Right ventricle myocardium inferior (tissue), 1 donor: ENCODE data around the gene CSNK2B. TPM values are rescaled to one million over a fixed set of nuclear protein-coding genes. Genes with fewer than 3 reads are reported as not detected.

Experiments
- ATAC-seq: fragments of 200-7000 bp; cut with Tn5 transposase; one replicate; pipeline ENCODE4 v1.9.1; 2020; ENCODE audit warnings: mild to moderate bottlenecking, moderate library complexity
- DNase-seq: peaks from one replicate; pipeline ENCODE4 v3.0.0; 2021; ENCODE audit errors: missing footprints
- intact Hi-C: fragments of 100-400 bp; cut with DNase I; formaldehyde crosslinking; loops from one replicate; pipeline ENCODE4 v1.11.0; 2022
- total RNA-seq: library from RNA; stranded (reverse); fragmentation: NEBNext Ultra II Directional; extraction: Animal tissue kit (Norgen Biotek cat#: 25700); gene quantifications from one replicate; pipeline ENCODE4 v1.2.1, GENCODE V29; 2021
- donor health status: DM: no; HTN: yes; CAD: no; lungs with severe emphysema.

The CSNK2B gene
- total RNA-seq, 1 donor from 2014 or later, result 97.3 TPM

DNA sequence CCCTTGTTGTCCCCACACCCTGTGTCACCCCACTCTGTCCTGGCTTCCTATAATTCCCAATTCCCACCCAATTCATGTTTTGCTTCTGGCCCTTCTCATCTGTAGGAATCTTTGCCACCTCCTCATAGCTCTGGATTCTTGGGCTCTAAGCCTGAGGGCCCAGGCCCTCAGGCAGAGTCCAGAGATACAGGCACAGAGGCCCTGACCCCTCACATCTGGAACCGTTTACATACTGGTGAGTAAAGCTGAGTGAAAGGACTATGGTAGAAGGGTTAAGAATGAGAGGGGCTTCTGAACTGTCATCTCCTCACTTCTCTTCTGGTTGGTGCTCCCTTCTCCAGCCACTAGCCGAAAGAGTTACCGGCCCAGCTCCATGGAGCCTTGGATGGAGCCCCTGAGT, 31.7 kb upstream of the CSNK2B start:
- DNase-seq, result no peak
- intact Hi-C loops, result no loop called here
- ATAC-seq, result no peak

DNA sequence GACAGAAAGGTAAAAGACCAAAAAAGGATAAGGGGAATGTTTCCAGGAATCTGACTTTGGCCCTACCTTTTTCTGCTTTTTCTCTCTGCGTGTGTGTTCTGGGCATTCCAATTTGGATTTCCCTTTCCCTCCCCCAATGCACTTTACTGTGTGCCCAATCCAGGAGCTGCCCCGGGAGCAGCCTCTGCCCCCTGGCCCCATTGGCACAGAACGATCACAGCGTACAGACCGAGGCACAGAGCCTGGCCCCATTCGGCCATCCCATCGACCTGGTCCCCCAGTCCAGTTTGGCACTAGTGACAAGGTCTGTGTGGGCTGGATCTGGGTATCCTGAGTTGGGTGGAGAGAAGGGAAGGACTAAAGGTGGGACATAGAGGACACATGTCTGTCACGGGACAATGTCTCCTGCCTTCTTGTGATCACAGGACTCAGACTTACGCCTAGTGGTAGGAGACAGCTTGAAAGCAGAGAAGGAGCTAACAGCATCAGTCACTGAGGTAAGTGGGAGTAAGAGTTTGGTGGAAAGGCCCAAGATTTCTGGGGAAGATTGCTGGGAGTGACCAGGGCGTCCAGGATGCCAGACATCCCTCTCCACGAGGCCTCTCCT, 30.8 kb upstream of the CSNK2B start:
- no peak for ATAC-seq
- intact Hi-C loops, result no loop called here
- DNase-seq, result no peak

DNA sequence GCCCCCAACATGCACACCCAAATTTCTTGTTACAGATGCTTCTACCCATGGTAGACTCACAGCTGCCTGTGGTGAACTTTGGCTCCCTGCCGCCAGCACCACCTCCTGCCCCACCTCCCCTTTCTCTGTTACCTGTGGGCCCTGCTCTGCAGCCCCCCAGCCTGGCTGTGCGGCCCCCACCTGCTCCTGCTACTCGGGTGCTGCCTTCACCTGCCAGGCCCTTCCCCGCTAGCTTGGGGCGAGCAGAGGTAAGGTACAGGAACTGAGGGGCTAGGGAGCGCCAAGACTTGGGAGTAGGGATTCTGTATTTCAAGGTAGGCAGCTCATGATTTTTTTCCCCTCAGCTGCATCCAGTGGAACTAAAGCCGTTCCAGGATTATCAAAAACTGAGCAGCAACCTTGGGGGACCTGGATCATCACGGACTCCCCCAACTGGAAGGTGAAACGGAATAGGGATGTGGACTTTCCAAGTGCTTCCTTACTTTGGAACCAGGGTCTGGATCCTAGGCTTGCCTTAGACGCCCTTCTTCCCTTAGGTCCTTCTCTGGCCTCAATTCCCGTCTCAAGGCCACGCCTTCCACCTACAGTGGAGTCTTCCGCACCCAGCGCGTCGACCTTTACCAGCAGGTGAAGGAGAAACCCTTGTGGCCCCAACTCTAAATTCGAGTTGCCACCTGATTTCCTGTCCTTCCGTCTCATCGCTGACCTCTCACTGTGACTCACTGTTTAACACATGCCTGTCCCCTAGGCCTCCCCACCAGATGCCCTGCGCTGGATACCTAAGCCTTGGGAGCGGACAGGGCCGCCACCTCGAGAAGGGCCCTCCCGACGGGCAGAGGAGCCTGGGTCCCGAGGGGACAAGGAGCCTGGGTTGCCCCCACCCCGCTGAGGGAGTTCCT, 28.9 kb upstream of the CSNK2B start:
- intact Hi-C loops, result no loop called here
- ATAC-seq (no peak), DNase-seq (no peak)

DNA sequence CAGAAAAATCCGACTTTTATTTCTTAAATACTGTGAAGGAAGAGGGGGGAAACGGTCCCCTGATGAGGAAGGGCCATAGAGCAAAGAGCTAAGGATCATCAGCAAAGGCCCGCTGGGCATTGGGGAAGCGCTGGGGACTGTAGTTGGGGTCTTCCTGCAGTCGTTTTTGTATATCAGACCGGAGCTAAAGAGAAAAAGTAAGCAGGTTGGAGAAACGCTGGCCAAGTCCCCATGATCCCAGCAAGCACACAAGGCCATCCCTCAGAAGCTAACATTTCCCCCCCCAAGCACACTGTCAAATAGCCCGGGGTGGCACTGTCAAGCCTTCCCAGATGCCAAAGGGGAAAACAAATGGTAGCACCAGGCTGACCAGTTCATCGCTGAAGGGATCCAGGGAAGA, 26.8 kb upstream of the CSNK2B start:
- DNase-seq (no peak), ATAC-seq (no peak)
- intact Hi-C loops, result no loop called here

DNA sequence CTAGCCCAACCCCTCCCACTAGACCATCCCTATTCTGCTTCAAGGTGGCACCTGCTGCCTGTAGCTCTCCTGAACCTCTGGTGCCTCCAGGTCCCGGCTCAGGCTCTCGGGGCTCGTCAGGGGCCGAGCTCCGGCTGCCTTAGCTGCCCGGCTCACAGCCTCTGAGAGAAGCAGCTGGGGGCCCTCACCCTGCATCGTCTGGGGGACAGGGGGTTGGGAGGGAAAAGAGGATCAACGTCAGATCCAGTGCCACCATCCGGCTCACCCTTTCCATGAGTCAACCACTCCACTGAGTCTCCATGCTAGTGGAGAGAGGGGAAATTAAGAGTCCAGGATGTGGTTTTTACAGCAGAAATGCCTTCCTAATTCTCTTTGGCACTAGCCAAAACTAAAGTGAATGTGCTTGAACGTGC, 26.4 kb upstream of the CSNK2B start:
- DNase-seq (no peak), ATAC-seq (no peak)
- intact Hi-C loops, result no loop called here

DNA sequence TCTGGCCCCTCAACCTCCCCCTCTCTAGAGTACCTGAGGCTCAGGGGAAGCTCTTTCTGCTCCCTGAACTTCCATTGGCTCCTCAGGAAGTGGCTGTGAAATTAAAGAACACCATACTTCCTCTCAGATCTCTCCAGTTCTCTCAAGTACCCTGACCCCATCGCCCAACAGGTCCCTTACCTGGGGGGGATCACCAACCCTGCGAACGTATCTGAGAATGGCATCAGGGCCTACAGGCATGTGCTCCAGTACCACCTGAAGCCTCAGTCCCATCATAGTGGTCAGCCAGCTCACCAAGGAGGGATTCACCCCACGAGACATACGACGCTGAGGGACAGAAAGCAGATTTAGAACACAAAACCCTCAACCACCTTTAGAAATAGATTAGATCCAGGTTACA, 25.3 kb upstream of the CSNK2B start:
- intact Hi-C loops, result no loop called here
- ATAC-seq, result no peak
- no peak for DNase-seq

DNA sequence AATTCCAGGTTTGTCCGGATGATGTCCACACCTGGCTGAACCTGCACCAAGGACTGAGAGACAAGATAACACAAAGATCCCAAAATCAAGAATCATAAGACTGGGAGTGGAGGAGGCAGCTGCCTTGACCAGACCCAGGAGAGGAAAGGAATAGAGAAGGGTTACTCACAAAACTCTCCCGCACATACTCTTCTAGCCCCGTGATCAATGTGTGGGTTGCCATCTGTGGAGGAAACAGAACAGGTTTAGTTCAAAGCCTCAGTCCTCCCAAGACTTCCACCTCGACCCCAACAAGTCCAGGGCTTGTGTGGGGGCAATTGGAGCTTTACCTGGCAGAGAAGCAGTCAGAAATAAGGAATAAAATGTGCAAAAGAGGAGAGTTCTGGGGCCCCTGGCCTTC, 24.5 kb upstream of the CSNK2B start:
- ATAC-seq, result no peak
- intact Hi-C loops, result no loop called here
- no peak for DNase-seq

DNA sequence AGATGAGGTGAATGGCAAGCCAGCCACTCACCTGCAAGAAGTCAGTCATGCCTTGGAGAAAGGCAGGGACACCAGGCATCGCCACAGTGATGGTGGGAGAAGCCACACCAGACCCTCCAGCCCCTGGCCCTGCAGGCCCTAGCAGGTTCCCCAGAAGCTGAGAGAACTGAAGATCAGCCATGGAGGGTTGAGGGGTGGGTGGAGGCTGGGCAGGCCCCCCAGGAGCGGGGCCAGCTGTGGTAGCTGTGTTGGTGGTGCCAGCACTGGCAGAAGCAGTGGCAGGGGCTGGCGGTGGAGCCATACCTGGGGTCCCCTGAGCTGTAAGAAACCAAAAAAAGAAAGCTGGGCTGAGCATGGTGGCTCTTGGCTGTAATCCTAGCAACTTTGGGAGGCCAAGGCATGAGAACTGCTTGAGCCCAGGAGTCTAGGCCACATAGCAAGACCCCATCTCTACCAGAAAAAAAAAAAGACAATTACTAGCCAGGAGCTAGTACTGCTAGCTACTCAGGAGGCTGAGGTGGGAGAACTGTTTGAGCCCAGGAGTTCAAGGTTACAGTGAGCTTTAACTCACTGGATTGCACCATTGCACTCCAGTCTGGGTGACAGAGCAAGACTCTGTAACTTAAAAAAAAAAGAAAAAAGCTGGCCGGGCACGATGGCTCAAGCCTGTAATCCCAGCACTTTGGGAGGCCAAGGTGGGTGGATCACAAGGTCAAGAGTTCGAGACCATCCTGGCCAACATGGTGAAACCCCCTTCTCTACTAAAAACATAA, 22.9 kb upstream of the CSNK2B start:
- DNase-seq (no peak), ATAC-seq (no peak)

DNA sequence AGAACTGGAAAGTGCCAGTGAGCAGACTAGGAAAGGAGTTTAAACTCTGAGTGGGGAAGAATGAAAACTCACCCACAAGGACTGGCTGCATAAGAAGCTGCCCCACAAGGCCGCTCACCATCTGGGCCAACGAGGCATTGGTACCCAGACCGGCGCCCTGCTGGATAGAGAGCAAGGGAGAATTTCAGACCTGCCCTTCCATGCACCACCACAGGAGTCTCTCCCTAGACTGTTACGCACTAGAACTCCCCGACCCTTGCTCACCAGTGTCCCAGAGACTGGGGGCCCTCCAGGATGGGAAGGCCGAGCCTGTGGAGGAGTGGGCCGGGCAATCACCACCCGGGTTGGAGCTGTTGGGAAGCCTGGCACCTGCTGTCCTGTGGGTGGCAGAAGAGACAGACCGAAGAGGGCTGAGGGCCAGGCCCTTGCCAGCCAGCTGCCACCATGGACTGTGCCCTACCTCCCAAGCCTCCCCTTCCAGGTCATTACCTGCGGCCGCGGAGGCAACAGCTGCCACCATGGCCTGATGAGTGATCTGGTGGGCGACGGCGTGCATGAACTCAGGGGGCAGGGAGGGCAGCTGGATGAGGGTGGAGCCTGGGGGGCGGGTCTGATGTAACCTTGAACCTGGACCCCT, 21.9 kb upstream of the CSNK2B start:
- DNase-seq, result no peak
- intact Hi-C loops, result no loop called here
- peak; percentile 9 for ATAC-seq

More for the DNA sequence above, 22.9 kb upstream of the CSNK2B start:
- intact Hi-C loops, result no loop called here

DNA sequence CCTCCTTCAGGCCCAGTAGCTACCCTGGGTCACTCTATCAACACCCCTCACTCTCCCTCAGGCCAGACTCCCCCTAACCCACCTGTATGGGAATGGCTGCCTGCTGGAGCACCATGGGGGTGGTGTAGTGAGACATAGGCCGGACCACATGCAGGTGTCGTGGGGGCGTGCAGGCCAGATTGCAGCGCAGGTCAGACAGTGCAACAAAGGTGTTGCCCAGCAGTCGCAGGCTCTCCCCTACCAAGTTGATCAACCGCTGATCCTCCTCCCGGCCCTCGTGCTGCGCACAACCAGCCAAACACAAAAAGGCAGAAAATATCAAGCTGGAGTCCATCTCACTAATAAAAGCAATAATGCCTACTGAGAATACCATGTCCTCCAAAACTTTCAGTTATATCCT, 20.6 kb upstream of the CSNK2B start:
- intact Hi-C loops, result no loop called here
- ATAC-seq, result no peak
- DNase-seq, result no peak

DNA sequence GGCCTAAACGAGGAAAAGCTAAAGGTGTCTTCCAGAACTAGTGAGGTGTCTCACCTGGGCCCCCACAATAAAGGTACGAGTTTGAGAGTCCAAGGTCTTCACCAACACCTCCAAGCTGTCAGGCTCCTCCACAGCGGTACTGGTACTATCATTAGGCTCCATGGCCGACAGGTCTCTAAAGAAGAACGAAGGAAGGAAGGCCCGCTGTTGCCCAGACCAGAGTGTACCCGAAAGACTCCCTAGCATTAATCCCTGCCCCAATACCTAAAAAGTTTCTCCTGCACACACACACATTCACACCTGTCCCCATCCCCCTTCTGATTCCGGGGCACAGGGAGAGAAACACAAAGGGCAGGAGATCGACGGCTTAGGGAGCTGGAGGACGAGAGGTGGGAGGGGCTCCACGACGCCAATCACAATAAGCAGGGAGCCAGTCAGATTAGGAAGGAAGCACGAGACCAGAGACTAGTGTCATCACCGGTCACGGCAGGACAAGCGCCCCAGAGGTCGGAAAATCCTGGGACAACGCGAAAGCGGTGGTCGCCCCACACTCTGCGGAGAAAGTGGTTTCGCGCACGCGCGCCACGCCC, 14.2 kb upstream of the CSNK2B start:
- intact Hi-C loops, result loop anchor here (1.0 kb wide), 2 partner anchors 14 to 31 kb away; partner anchors contain the start of gene PRRC2A
- peak; percentile 67 for ATAC-seq
- no peak for DNase-seq

DNA sequence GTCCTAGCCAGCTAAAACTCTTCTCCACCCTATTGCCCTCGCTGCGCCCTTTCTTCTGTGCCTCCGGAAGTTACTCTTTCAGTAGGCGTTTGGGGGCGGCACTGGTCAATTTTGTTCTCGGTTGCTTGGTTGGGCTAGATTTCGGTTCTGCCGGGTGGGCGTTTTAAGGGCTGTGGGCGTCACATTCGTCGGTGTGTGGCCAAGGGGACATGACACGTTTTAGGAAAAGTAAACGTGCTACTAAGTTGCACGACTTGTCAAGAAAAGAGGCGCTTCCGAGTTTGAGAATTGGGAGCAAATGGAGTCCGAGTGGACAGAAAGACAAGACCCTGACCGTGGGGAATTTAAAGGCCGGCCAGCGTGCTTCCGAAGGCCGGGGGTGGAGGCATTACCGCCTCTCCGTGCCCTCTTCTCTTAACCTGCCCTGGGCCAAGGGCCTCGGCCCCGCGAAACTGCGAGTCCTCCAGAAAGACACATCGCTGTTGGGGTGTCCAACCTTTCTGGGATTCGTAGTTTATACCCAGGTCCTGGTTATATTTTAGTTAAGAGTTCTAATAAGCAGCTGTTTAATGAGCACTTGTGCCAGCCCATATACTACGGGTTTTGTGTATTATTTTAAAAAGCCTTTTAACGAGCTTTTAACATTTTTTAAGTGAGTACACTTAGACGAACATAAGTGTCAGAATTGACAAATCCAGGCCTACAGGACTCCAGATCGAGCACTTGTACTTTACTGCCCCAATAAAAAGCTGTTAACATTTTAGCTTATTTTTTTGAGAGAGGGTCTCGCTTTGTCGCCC, 12.8 kb upstream of the CSNK2B start:
- intact Hi-C loops, result loop anchor here (1.0 kb wide), 2 partner anchors 12 to 33 kb away; partner anchors contain the start of gene PRRC2A

DNA sequence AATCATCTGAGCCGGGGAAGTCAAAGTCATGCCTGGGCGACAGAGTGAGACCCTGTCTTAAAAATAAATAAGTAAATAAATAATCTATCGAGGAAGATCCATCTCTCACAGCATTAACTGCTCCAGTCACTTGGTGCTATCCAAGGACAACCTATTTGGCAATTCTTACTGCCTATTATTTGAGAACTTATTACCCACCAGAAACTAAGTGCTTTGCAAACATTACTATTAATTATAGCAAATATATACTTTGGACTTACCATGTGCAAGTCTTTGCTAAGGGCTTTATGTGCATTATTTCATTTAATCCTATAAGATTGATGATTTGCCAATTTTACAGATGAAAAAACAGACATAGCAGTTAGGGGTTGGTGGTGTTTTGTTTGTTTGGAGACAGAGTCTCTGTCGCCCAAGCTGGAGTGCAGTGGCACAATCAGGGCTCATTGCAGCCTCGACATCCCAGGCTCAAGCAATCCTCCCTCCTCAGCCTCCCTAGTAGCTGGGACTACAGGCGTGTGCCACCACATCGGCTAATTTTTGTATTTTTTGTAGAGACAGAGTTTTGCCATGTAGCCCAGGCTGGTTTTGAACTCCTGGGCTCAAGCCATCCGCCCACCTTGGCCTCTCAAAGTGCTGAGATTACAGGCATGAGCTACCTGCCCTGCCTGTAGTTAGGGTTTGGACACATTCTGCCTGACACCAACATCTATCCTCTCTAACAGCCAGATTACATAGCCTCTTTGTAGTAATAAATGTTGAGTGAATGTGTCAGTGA, 11.1 kb upstream of the CSNK2B start:
- ATAC-seq (no peak), DNase-seq (no peak)
- intact Hi-C loops, result no loop called here

More for the DNA sequence above, 12.8 kb upstream of the CSNK2B start:
- ATAC-seq, result peak; percentile 86
- DNase-seq, result peak; percentile 90

DNA sequence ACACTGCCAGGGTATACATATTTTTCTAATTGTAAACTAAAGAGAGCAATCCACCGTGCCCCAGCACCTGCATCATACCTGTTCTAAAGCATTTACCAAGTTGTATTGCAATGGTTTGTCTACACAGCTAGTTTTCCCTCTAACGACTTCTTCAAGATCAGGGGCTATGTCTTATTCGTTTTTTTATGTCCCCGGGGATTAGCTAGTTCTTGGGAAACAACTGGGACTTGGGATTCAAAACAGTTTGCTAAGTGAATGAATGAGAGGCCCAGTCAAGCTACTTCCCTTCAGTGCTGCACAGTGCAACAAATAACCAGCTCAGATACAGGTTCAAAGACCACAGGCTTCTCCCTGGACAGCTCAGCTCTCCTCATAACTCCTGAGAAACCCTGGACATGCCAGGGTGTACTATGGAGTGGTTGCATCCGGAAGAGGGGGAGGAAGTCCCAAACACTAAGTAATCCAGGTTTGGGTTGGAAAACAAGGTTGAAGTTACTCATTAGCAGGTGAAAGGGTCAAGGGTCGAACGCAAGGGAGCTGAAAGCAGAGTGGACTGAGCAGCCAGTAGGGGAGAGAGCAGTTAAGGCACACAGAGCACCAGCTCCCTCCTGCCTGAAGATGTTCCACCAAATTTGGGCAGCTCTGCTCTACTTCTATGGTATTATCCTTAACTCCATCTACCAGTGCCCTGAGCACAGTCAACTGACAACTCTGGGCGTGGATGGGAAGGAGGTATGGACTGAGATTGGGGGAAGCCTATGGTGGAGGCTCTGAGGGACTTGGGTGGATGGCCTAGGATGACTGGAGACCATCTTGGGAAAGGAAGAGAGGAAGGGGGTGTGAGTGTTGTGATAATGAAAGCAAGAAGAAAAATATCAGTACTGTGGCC, 10.3 kb upstream of the CSNK2B start, which contains the start of gene APOM:
Gene APOM, plus strand, starts transcription at position 546 of the 889 bp plus-strand sequence. Its CDS starts 73 bp downstream, at position 619.
- ATAC-seq (no peak), DNase-seq (no peak)
- intact Hi-C loops, result no loop called here

DNA sequence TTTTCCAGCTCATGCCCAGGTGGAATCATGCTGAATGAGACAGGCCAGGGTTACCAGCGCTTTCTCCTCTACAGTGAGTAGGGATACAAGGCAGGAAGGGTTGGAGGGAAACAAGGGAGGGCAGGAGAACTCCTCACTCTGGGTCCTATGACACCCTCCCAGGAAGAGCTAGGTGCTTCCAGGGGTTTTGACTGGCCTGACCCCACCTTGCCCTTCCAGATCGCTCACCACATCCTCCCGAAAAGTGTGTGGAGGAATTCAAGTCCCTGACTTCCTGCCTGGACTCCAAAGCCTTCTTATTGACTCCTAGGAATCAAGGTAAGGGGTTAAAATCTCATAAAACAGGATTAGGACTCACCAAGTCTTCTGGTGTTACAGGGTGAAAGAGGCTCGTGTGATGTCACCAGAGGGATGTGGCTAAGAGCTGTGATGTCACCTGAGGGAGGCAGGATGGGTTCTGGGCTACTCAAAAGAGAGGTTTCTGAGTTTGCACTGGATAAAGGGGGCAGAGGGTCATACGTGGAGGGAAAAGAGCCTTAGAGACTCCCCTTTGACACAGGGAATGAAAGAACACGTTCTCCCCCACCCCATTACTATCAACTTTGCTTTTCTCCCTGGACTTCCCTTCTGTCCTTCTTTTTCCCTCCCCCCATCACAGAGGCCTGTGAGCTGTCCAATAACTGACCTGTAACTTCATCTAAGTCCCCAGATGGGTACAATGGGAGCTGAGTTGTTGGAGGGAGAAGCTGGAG, 8.3 kb upstream of the CSNK2B start:
- ATAC-seq (no peak), DNase-seq (no peak)
- intact Hi-C loops, result no loop called here
